HepG2 (cell line): ENCODE data around the gene COPS7A. TPM values are rescaled to one million over a fixed set of nuclear protein-coding genes. Genes with fewer than 3 reads are reported as not detected.
A peak's percentile ranks its signal among the peaks of the same experiment; 100 is the strongest.

Experiments
- PCBP2 ChIP-seq: fragments of 200-400 bp; formaldehyde crosslinking; optimal IDR thresholded peaks from 2 replicates; pipeline ENCODE3; 2018; ENCODE audit warnings: low read length, low read depth; ENCODE audit not compliant: poor library complexity, severe bottlenecking
- TRIM24 ChIP-seq: sonication (generic); formaldehyde crosslinking; IDR thresholded peaks from 2 replicates; pipeline ENCODE4 v1.8.0; 2022; ENCODE audit warnings: mild to moderate bottlenecking, missing genetic modification reagents
- ZMYM2 ChIP-seq: sonication (generic); formaldehyde crosslinking; IDR thresholded peaks from 2 replicates; pipeline ENCODE4 v1.8.0; 2022; ENCODE audit warnings: mild to moderate bottlenecking, missing genetic modification reagents
- ZNF713 ChIP-seq: sonication (generic); formaldehyde crosslinking; IDR thresholded peaks from 2 replicates; pipeline ENCODE4 v1.4.0; 2020; ENCODE audit warnings: mild to moderate bottlenecking, missing genetic modification reagents
- polyA plus RNA-seq, 8 experiments: library from polyadenylated mRNA; depleted of rRNA in 3 of 8; stranded (reverse) in 7 of 8; unstranded in 1 of 8; fragments of >200 nt; fragmentation: Illumina TruSeq in 4 of 8; extraction: Trizol in 4 of 8; gene quantifications; 2 replicates each; pipeline versions ENCODE4 v1.2.1 to v1.2.3, GENCODE V29; 2011 to 2016; ENCODE audit warnings: low read depth in 4 of 8, missing spikeins in 1 of 8, mixed read lengths in 1 of 8; ENCODE audit not compliant: insufficient read depth in 1 of 8
- total RNA-seq, 5 experiments: library from RNA; depleted of rRNA; stranded (reverse); fragments of >200 nt; fragmentation: Illumina TruSeq; extraction: Trizol; gene quantifications; 2 replicates each; pipeline ENCODE4 v1.2.3, GENCODE V29; 2016; ENCODE audit warnings: low read depth in 1 of 5
- TF ChIP-seq, protein P1 (sequence below), 2 experiments: fragments of 450-650 bp in 1 of 2; sonication (generic) in 1 of 2; formaldehyde crosslinking in 1 of 2; IDR thresholded peaks; 2 replicates each; pipeline versions ENCODE4 v1.6.1 to v1.8.0; 2016 to 2022; ENCODE audit warnings: antibody characterized with exemption in 1 of 2, mild to moderate bottlenecking in 1 of 2, missing genetic modification reagents in 1 of 2
- TF ChIP-seq, protein P2 (sequence below): IDR thresholded peaks from 2 replicates; pipeline ENCODE4 v1.6.1; 2012; ENCODE audit warnings: low read length, improper control_type of control experiment
- TF ChIP-seq, protein P3 (sequence below): sonication (generic); formaldehyde crosslinking; IDR thresholded peaks from 2 replicates; pipeline ENCODE4 v1.4.0; 2020; ENCODE audit warnings: missing genetic modification reagents, borderline replicate concordance

COPS7A gene
- total and polyA plus RNA-seq, 2 of the 13 experiments (the other 11 are each of a cell fraction or from before 2014, with no cell fraction given): 40.0 to 73.6 TPM

DNA sequence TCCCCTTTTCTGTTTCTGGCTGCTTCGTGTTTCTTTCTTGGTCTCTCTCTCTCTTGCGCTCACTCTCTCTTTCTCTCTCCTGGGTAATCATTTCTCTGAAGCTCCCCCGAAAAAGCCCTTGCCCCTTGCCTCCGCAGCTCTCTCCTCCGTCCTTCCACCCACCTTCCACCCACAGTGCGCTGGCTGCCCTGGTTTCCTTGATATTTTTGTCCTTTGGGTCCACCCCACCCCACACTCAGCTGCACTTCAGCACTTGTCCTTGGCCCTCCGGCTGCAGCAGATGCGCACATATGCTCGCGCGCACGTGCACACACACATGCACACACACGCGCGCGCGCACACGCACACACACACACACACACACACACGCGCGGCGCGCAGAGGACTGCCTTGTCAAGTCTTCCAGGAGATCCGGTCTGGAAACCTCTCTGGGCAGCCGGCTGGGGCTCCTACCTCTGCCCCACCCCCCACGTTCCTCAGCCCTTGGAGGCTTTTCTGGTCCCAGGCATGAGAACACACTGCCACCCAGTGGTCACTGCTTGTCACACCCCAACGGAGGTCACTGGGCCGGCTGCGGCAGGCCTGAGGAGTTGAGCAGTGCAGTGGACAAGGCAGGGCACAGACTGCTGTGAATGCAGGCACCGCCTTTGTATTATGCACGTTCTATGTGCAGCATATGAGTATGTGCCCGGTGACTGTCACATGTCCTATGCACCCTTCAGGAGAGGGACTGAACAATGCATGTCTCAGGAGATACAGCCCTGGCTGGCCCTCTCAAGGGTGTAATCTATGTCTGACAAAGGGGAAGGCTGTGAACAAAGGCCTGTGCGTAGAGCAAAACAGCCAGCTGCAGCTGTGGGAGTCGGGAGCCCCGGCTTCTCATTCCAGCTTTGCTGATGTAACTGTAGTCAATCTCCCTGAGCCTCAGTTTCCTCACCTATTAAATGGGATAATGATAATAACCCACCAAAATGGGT lies 55.0 kb downstream of the COPS7A start (continued):
- TF ChIP-seq, protein P1, sequence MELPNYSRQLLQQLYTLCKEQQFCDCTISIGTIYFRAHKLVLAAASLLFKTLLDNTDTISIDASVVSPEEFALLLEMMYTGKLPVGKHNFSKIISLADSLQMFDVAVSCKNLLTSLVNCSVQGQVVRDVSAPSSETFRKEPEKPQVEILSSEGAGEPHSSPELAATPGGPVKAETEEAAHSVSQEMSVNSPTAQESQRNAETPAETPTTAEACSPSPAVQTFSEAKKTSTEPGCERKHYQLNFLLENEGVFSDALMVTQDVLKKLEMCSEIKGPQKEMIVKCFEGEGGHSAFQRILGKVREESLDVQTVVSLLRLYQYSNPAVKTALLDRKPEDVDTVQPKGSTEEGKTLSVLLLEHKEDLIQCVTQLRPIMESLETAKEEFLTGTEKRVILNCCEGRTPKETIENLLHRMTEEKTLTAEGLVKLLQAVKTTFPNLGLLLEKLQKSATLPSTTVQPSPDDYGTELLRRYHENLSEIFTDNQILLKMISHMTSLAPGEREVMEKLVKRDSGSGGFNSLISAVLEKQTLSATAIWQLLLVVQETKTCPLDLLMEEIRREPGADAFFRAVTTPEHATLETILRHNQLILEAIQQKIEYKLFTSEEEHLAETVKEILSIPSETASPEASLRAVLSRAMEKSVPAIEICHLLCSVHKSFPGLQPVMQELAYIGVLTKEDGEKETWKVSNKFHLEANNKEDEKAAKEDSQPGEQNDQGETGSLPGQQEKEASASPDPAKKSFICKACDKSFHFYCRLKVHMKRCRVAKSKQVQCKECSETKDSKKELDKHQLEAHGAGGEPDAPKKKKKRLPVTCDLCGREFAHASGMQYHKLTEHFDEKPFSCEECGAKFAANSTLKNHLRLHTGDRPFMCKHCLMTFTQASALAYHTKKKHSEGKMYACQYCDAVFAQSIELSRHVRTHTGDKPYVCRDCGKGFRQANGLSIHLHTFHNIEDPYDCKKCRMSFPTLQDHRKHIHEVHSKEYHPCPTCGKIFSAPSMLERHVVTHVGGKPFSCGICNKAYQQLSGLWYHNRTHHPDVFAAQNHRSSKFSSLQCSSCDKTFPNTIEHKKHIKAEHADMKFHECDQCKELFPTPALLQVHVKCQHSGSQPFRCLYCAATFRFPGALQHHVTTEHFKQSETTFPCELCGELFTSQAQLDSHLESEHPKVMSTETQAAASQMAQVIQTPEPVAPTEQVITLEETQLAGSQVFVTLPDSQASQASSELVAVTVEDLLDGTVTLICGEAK (IDR thresholded peaks at IDR 0.05): no peak
- TF ChIP-seq, protein P1 (CRISPR knock-in tag; IDR thresholded peaks at IDR 0.05): peak; percentile 47; the same call in 1 of the 2 replicates
- TF ChIP-seq, protein P2, sequence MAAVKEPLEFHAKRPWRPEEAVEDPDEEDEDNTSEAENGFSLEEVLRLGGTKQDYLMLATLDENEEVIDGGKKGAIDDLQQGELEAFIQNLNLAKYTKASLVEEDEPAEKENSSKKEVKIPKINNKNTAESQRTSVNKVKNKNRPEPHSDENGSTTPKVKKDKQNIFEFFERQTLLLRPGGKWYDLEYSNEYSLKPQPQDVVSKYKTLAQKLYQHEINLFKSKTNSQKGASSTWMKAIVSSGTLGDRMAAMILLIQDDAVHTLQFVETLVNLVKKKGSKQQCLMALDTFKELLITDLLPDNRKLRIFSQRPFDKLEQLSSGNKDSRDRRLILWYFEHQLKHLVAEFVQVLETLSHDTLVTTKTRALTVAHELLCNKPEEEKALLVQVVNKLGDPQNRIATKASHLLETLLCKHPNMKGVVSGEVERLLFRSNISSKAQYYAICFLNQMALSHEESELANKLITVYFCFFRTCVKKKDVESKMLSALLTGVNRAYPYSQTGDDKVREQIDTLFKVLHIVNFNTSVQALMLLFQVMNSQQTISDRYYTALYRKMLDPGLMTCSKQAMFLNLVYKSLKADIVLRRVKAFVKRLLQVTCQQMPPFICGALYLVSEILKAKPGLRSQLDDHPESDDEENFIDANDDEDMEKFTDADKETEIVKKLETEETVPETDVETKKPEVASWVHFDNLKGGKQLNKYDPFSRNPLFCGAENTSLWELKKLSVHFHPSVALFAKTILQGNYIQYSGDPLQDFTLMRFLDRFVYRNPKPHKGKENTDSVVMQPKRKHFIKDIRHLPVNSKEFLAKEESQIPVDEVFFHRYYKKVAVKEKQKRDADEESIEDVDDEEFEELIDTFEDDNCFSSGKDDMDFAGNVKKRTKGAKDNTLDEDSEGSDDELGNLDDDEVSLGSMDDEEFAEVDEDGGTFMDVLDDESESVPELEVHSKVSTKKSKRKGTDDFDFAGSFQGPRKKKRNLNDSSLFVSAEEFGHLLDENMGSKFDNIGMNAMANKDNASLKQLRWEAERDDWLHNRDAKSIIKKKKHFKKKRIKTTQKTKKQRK: no peak
- TF ChIP-seq PCBP2 (no peak), ZNF713 (CRISPR knock-in tag) (no peak), ZMYM2 (CRISPR knock-in tag) (no peak), TRIM24 (CRISPR knock-in tag) (no peak)
- TF ChIP-seq, protein P3, sequence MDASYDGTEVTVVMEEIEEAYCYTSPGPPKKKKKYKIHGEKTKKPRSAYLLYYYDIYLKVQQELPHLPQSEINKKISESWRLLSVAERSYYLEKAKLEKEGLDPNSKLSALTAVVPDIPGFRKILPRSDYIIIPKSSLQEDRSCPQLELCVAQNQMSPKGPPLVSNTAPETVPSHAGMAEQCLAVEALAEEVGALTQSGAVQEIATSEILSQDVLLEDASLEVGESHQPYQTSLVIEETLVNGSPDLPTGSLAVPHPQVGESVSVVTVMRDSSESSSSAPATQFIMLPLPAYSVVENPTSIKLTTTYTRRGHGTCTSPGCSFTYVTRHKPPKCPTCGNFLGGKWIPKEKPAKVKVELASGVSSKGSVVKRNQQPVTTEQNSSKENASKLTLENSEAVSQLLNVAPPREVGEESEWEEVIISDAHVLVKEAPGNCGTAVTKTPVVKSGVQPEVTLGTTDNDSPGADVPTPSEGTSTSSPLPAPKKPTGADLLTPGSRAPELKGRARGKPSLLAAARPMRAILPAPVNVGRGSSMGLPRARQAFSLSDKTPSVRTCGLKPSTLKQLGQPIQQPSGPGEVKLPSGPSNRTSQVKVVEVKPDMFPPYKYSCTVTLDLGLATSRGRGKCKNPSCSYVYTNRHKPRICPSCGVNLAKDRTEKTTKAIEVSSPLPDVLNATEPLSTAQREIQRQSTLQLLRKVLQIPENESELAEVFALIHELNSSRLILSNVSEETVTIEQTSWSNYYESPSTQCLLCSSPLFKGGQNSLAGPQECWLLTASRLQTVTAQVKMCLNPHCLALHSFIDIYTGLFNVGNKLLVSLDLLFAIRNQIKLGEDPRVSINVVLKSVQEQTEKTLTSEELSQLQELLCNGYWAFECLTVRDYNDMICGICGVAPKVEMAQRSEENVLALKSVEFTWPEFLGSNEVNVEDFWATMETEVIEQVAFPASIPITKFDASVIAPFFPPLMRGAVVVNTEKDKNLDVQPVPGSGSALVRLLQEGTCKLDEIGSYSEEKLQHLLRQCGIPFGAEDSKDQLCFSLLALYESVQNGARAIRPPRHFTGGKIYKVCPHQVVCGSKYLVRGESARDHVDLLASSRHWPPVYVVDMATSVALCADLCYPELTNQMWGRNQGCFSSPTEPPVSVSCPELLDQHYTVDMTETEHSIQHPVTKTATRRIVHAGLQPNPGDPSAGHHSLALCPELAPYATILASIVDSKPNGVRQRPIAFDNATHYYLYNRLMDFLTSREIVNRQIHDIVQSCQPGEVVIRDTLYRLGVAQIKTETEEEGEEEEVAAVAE (CRISPR knock-in tag): peak; percentile 40; the same call in 1 of the 2 replicates
